ENCODE measurements around the gene EVI5L. TPM values are rescaled to one million over a fixed set of nuclear protein-coding genes. Genes with fewer than 3 reads are reported as not detected.

Gene EVI5L
- polyA plus RNA-seq, 3 donors: 17.1 to 18.4 (median 18.2) TPM

- DNase-seq: peak; percentile 23
Observed at GRCh38 chr19:7894612-7895309, 64.7 kb downstream of the EVI5L start.

- DNase-seq: no peak
Observed at GRCh38 chr19:7895565-7895964, 65.5 kb downstream of the EVI5L start.

DNA sequence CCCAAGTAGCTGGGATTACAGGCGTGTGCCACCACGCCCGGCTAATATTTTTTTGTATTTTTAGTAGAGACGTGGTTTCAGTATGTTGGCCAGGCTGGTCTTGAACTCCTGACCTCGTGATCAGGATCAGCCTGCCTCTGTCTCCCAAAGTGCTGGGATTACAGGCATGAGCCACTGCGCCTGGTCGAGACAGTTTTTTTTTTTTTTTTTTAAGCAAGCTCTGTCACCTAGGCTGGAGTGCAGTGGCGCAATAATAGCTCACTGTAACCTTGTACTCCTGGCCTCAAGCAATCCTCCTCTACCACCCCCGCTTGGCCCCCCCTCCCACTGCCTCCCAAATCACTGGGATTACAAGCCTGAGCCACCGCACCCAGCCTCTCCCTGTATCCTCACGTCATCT lies 67.3 kb downstream of the EVI5L start:
- DNase-seq: no peak

- DNase-seq: no peak
Observed at GRCh38 chr19:7898967-7899366, 68.9 kb downstream of the EVI5L start.

DNA sequence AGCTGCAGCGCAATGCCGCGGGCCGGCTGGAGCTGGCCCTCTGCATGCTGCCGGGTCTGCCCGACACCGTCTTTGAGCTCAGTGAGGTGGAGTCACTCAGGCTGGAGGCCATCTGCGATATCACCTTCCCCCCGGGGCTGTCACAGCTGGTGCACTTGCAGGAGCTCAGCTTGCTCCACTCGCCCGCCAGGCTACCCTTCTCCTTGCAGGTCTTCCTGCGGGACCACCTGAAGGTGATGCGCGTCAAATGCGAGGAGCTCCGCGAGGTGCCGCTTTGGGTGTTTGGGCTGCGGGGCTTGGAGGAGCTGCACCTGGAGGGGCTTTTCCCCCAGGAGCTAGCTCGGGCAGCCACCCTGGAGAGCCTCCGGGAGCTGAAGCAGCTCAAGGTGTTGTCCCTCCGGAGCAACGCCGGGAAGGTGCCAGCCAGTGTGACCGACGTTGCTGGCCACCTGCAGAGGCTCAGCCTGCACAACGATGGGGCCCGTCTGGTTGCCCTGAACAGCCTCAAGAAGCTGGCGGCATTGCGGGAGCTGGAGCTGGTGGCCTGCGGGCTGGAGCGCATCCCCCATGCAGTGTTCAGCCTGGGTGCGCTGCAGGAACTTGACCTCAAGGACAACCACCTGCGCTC lies 69.8 kb downstream of the EVI5L start:
- DNase-seq: no peak

DNA sequence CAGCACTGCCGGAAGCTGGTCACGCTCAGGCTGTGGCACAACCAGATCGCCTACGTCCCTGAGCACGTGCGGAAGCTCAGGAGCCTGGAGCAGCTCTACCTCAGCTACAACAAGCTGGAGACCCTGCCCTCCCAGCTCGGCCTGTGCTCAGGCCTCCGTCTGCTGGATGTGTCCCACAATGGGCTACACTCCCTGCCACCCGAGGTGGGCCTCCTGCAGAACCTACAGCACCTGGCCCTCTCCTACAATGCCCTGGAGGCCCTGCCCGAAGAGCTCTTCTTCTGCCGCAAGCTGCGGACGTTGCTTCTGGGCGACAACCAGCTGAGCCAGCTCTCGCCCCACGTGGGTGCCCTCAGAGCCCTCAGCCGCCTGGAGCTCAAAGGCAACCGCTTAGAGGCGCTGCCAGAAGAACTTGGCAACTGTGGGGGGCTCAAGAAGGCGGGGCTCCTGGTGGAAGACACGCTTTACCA lies 70.4 kb downstream of the EVI5L start:
- DNase-seq: no peak

- no peak for DNase-seq
Observed at GRCh38 chr19:7900931-7901330, 70.9 kb downstream of the EVI5L start.

- DNase-seq: no peak
Observed at GRCh38 chr19:7901337-7901736, 71.3 kb downstream of the EVI5L start.

GRCh38 chr19:7902796-7903243 lies 72.8 kb downstream of the EVI5L start:
- DNase-seq: no peak

- peak; percentile 99 for DNase-seq
Observed at GRCh38 chr19:7903244-7904073, 73.4 kb downstream of the EVI5L start, which contains the start of gene MAP2K7. Gene MAP2K7, plus strand, starts transcription at chr19:7903877. Its CDS starts 68 bp downstream, at chr19:7903945.

DNA sequence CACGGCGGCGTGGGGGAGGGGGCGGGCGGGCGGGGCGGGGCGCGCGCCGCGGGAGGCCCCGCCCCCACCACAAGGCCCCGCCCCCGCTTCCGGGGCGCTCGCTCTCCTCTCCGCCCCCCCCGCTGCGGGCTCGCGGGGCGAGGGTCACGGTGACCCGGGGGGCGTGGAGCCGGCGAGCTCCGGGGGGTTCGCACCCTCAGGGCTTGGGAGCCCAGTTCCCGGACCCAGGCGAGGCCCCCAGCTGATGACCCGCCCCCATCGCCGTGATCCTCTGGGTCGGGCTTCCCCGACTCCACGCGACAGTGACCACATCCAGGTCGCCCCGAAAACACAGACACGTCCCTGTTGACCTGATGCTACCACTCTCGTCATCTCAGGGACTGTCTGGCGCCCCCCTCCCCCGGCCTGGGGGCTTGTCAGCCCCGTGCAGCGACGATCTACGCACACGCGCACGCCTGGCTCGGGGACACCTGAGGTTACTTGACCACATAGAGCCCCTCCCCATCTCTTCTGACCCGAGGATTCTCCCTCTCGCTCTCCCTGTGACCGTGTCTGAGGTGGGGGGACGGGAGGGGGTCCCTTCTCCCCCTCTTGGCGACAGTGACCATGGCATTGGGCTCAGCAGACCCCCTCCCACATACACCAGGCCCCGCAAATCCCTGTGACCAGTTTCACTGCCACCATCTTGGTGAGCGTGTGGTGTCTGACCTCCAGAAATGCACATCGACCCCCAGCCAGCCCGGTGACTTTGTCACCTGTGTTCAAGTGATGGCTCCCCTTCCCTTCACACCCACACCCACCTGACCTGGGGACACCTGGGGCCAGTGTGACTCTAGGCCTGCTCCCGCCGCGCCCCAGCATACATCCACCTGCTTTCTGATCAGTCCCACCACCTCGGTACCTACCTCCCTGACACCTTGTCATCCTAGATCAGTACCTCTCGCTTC lies 74.3 kb downstream of the EVI5L start:
- no peak for DNase-seq

GRCh38 chr19:7905268-7905667 lies 75.2 kb downstream of the EVI5L start:
- DNase-seq: no peak

- DNase-seq: no peak
Observed at GRCh38 chr19:7905859-7906258, 75.8 kb downstream of the EVI5L start.

DNA sequence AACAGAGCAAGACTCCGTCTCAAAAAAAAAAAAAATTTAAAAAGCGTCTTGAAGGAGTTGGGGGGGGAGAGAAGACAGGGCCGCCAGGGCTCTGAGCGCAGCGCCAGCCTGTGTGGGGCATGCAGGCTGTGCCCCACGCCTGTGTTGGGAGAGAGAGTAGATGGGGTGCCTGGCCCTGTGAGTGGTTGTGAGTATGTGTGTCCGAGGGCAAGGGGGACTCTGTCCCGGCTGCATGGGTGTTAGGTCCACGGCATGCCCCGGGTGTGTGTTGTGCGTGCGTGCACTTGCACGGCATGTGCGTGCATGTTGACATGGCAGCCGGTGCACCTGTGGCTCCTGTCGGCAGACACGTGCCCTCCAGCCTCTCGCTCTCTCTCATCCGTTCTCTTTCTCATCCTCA lies 77.1 kb downstream of the EVI5L start:
- DNase-seq: no peak

GRCh38 chr19:7907544-7907943 lies 77.5 kb downstream of the EVI5L start:
- DNase-seq: no peak

- no peak for DNase-seq
Observed at GRCh38 chr19:7908078-7908699, 78.2 kb downstream of the EVI5L start.

DNA sequence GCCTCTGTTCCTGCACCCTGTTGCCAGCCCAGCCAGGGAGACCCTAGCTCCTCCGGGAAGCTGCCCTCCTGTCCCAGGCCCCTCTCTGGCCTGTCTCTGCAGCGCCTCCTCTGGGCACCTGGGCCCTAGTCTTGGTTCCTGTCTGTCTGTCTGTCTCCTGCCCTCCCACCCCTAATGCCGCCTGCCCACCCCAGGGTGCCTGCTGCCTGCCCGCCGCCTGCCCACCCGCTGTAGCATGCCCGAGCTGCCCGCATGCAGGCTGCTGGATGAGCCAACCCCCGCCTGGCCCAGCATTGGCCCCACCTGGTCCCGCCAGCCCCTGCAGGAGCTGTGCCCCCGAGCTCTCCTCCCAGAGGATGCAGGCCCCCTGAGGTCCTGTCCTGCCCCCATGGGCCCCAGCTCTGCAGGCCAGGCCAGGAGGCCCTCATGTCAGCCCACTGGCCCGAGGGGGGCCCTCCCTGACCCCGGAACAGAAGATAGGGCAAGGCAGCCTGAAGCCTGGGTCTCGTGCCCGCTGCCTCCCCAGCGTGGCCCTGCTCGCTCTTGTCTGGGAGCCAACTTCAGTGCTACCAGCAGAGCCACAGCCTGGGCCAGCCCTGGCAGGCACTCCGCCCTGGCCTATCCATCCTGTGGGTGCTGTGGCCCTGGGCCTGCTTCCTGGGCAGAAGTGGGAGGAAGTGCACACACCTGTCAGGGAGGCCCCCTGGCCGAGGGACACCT lies 78.9 kb downstream of the EVI5L start:
- DNase-seq: no peak

DNA sequence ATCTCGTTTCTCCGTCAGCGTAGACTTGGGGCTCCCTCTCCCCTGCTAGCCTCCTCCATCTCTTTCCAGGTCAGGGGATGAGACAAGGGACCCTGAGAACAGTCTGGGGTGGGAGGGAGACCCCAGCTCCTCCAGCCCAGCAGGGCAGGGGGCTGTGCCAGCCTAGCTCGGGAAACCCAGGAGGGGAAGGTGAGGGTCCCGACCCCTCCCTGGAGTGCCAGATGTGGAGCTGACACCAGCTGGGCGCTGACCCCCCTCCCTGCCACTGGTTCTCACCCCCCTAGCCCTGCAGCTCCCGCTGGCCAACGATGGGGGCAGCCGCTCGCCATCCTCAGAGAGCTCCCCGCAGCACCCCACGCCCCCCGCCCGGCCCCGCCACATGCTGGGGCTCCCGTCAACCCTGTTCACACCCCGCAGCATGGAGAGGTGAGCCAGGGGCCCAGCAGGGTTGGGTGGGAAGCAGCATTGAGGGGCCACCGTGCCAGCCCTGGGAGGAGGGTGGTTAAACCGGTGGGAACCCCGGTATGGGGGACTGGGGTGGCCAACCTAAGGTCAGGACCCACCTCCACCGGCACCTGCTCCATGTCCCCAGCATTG lies 79.6 kb downstream of the EVI5L start:
- DNase-seq: no peak

- no peak for DNase-seq
Observed at GRCh38 chr19:7910321-7911161, 80.5 kb downstream of the EVI5L start.

Data from renal pelvis (tissue), 4 donors.